Caco-2 (cell line): ENCODE results near the gene NMBR. TPM values are rescaled to one million over a fixed set of nuclear protein-coding genes. Genes with fewer than 3 reads are reported as not detected.
A peak's percentile ranks its signal among the peaks of the same experiment; 100 is the strongest.

Experiments used
- BruUV-seq: library from RNA; stranded (reverse); fragments of 400-500 nt; replicated peaks from 2 replicates; lab custom pipeline; 2021; lab: Mats Ljungman, UMichigan
- CTCF ChIA-PET: fragments of 300-600 bp; sonication (Branson Sonifier 250); formaldehyde crosslinking; loops from one replicate; lab custom pipeline; 2022; ENCODE audit warnings: antibody characterized with exemption; lab: Charles Lee
- POLR2A ChIA-PET: fragments of 300-600 bp; sonication (Branson Sonifier 250); formaldehyde crosslinking; loops from one replicate; lab custom pipeline; 2022; ENCODE audit warnings: antibody characterized with exemption; lab: Charles Lee
- DNase-seq, 2 experiments: peaks; one replicate each; pipeline versions ENCODE4 v3.0.0 to v3.0.0-alpha.2; 2020 to 2022
- H3K27me3 ChIP-seq: replicated peaks from 2 replicates; pipeline ENCODE4 v1.6.0; 2011; ENCODE audit warnings: low read length; ENCODE audit not compliant: control insufficient read depth, insufficient read depth
- H3K36me3 ChIP-seq: 2 replicates; pipeline ENCODE4 v1.5.1; 2011; ENCODE audit warnings: low read length; ENCODE audit not compliant: control insufficient read depth, insufficient read depth
- H3K4me1 ChIP-seq: fragments of 250-450 bp; sonication (Bioruptor Pico); 2 replicates; pipeline ENCODE4 v1.5.1; 2020; ENCODE audit warnings: mild to moderate bottlenecking
- H3K4me3 ChIP-seq: 2 replicates; pipeline ENCODE4 v1.5.1; 2011; ENCODE audit warnings: low read depth, mild to moderate bottlenecking, control low read depth, low read length
- H3K9me3 ChIP-seq: fragments of 250-450 bp; sonication (Bioruptor Pico); 2 replicates; pipeline ENCODE4 v1.5.1; 2020; ENCODE audit warnings: mild to moderate bottlenecking, moderate library complexity
- H3K27ac Mint-ChIP-seq: one replicate; pipeline ENCODE4 v1.8.0; 2022; ENCODE audit warnings: mixed read lengths; ENCODE audit not compliant: unreplicated experiment
- H3K27me3 Mint-ChIP-seq: one replicate; pipeline ENCODE4 v1.8.0; 2022; ENCODE audit warnings: mixed read lengths; ENCODE audit not compliant: insufficient read depth, unreplicated experiment
- H3K36me3 Mint-ChIP-seq: one replicate; pipeline ENCODE4 v1.8.0; 2022; ENCODE audit warnings: mild to moderate bottlenecking, mixed read lengths; ENCODE audit not compliant: insufficient read depth, unreplicated experiment
- H3K4me1 Mint-ChIP-seq: one replicate; pipeline ENCODE4 v1.8.0; 2022; ENCODE audit warnings: low read depth, mixed read lengths; ENCODE audit not compliant: unreplicated experiment
- H3K4me3 Mint-ChIP-seq: one replicate; pipeline ENCODE4 v1.8.0; 2022; ENCODE audit warnings: mild to moderate bottlenecking, moderate library complexity, mixed read lengths; ENCODE audit not compliant: unreplicated experiment
- H3K9me3 Mint-ChIP-seq: one replicate; pipeline ENCODE4 v1.8.0; 2022; ENCODE audit warnings: mixed read lengths; ENCODE audit not compliant: unreplicated experiment
- CTCF ChIP-seq, 2 experiments: fragments of 200-600 bp in 1 of 2; IDR thresholded peaks; 1 replicate in 1 of 2; 2 replicates in 1 of 2; pipeline versions ENCODE4 v1.5.1 to v1.8.0; 2011 to 2022; ENCODE audit warnings: antibody characterized with exemption in 1 of 2, control low read depth in 1 of 2, inconsistent platforms in 1 of 2, low read depth in 1 of 2, low read length in 1 of 2, mild to moderate bottlenecking in 1 of 2, moderate library complexity in 1 of 2; ENCODE audit not compliant: insufficient read depth in 1 of 2, severe bottlenecking in 1 of 2, unreplicated experiment in 1 of 2
- intact Hi-C: fragments of 100-400 bp; cut with micrococcal nuclease; formaldehyde crosslinking; loops from one replicate; pipeline ENCODE4 v1.10.0; 2022; ENCODE audit not compliant: unreplicated experiment
- total RNA-seq: library from RNA; stranded (reverse); gene quantifications from 2 replicates; pipeline ENCODE4 v1.2.3, GENCODE V29; 2022

Gene NMBR
- total RNA-seq, 1 experiment from 2014 or later: not detected

GRCh38 chr6:142087950-142088857 is 58.7 kb downstream of the NMBR start:
- Mint-ChIP-seq H3K9me3 (no peaks in the 10 kb centered on the region), H3K27ac (no peak overlapping the region), H3K36me3 (no peaks in the 10 kb centered on the region), H3K4me3 (no peak overlapping the region), H3K27me3 (peaks cover 5% of the 10 kb centered on the region), H3K4me1 (no peaks in the 10 kb centered on the region)
- H3K36me3 ChIP-seq: no peaks in the 10 kb centered on the region
- no peak overlapping the region for H3K4me3 ChIP-seq
- H3K4me1 ChIP-seq: no peaks in the 10 kb centered on the region
- peak in 1 of 2 experiments; percentile 29 for DNase-seq
- intact Hi-C loops: no loop called here
- ChIA-PET CTCF (no interaction called here), POLR2A (no interaction called here)
- no peaks in the 10 kb centered on the region for H3K9me3 ChIP-seq
- H3K27me3 ChIP-seq: no peaks in the 10 kb centered on the region
- BruUV-seq: no TSS peak
- no peak for TF ChIP-seq CTCF (IDR thresholded peaks at IDR 0.05; ENCODE audit: insufficient read depth in 1 of 2, low read depth in 1 of 2, low read length in 1 of 2, severe bottlenecking in 1 of 2, unreplicated experiment in 1 of 2)

- intact Hi-C loops: no loop called here
- H3K36me3 Mint-ChIP-seq: no peaks in the 10 kb centered on the region
- Histone ChIP-seq H3K9me3 (no peaks in the 10 kb centered on the region), H3K4me3 (no peak overlapping the region), H3K27me3 (no peaks in the 10 kb centered on the region), H3K4me1 (no peaks in the 10 kb centered on the region), H3K36me3 (no peaks in the 10 kb centered on the region)
- peaks cover 10% of the 10 kb centered on the region for H3K27me3 Mint-ChIP-seq
- H3K27ac Mint-ChIP-seq: no peak overlapping the region
- CTCF ChIA-PET: no interaction called here
- DNase-seq: no peak
- BruUV-seq: no TSS peak
- TF ChIP-seq CTCF (IDR thresholded peaks at IDR 0.05; ENCODE audit: insufficient read depth in 1 of 2, low read depth in 1 of 2, low read length in 1 of 2, severe bottlenecking in 1 of 2, unreplicated experiment in 1 of 2): no peak
- H3K9me3 Mint-ChIP-seq: no peaks in the 10 kb centered on the region
- POLR2A ChIA-PET: no interaction called here
- H3K4me3 Mint-ChIP-seq: no peak overlapping the region
- no peaks in the 10 kb centered on the region for H3K4me1 Mint-ChIP-seq
Observed at GRCh38 chr6:142079130-142079529, 67.8 kb downstream of the NMBR start.

GRCh38 chr6:142075516-142076101 is 71.3 kb downstream of the NMBR start:
- intact Hi-C loops: no loop called here
- no peak overlapping the region for H3K4me3 ChIP-seq
- no TSS peak for BruUV-seq
- Mint-ChIP-seq H3K27ac (no peak overlapping the region), H3K4me1 (no peaks in the 10 kb centered on the region), H3K4me3 (no peak overlapping the region), H3K36me3 (no peaks in the 10 kb centered on the region), H3K9me3 (no peaks in the 10 kb centered on the region), H3K27me3 (no peaks in the 10 kb centered on the region)
- no peak for DNase-seq
- CTCF ChIA-PET: no interaction called here
- H3K9me3 ChIP-seq: no peaks in the 10 kb centered on the region; the same call in 1 of the 2 replicates
- H3K4me1 ChIP-seq: no peaks in the 10 kb centered on the region
- TF ChIP-seq CTCF (IDR thresholded peaks at IDR 0.05; ENCODE audit: insufficient read depth in 1 of 2, low read depth in 1 of 2, low read length in 1 of 2, severe bottlenecking in 1 of 2, unreplicated experiment in 1 of 2): no peak
- no peaks in the 10 kb centered on the region for H3K27me3 ChIP-seq
- no peaks in the 10 kb centered on the region for H3K36me3 ChIP-seq
- POLR2A ChIA-PET: no interaction called here
